SK-N-SH treated with all-trans-retinoic acid at 6 μM for 48 hours (cell line): Measurements from ENCODE around the gene KLK3.

Source experiments
- ARNTL ChIP-seq: fragments of 450-650 bp; formaldehyde crosslinking; IDR thresholded peaks from 2 replicates; pipeline ENCODE4 v1.5.0; 2020; ENCODE audit warnings: low read depth, mild to moderate bottlenecking, moderate library complexity, borderline replicate concordance
- CSDC2 ChIP-seq: fragments of 250-450 bp; sonication (Bioruptor Pico); IDR thresholded peaks from 2 replicates; pipeline ENCODE4 v1.5.0; 2020; ENCODE audit warnings: mild to moderate bottlenecking, moderate library complexity
- ESRRG ChIP-seq: fragments of 250-450 bp; sonication (Bioruptor Pico); IDR thresholded peaks from 2 replicates; pipeline ENCODE4 v1.6.1; 2021; ENCODE audit warnings: mild to moderate bottlenecking
- GLIS3 ChIP-seq: fragments of 250-450 bp; sonication (Bioruptor Pico); IDR thresholded peaks from 2 replicates; pipeline ENCODE4 v1.5.0; 2020; ENCODE audit warnings: mild to moderate bottlenecking, moderate library complexity
- ISL1 ChIP-seq: fragments of 250-450 bp; sonication (Bioruptor Pico); IDR thresholded peaks from 2 replicates; pipeline ENCODE4 v2.1.2; 2022; ENCODE audit warnings: mild to moderate bottlenecking, moderate library complexity
- PATZ1 ChIP-seq: fragments of 250-450 bp; sonication (Bioruptor Pico); IDR thresholded peaks from 2 replicates; pipeline ENCODE4 v1.8.0; 2020; ENCODE audit warnings: mild to moderate bottlenecking, moderate library complexity, borderline replicate concordance
- PPARA ChIP-seq: fragments of 250-450 bp; sonication (Bioruptor Pico); IDR thresholded peaks from 2 replicates; pipeline ENCODE4 v1.5.0; 2020; ENCODE audit warnings: mild to moderate bottlenecking, borderline replicate concordance
- TOX ChIP-seq: fragments of 250-450 bp; sonication (Bioruptor Pico); IDR thresholded peaks from 2 replicates; pipeline ENCODE4 v1.8.0; 2021; ENCODE audit warnings: mild to moderate bottlenecking, moderate library complexity, borderline replicate concordance
- ZC3H10 ChIP-seq: fragments of 250-450 bp; sonication (Bioruptor Pico); IDR thresholded peaks from 2 replicates; pipeline ENCODE4 v1.5.1; 2021; ENCODE audit warnings: mild to moderate bottlenecking, moderate library complexity
- ZFP30 ChIP-seq: fragments of 450-650 bp; formaldehyde crosslinking; IDR thresholded peaks from 2 replicates; pipeline ENCODE4 v1.5.0; 2022; ENCODE audit warnings: mild to moderate bottlenecking, moderate library complexity
- ZNF8 ChIP-seq: fragments of 450-650 bp; formaldehyde crosslinking; IDR thresholded peaks from 2 replicates; pipeline ENCODE4 v1.5.0; 2020; ENCODE audit warnings: mild to moderate bottlenecking, moderate library complexity
- TF ChIP-seq, protein P1 (sequence below): fragments of 250-450 bp; sonication (Bioruptor Pico); IDR thresholded peaks from 2 replicates; pipeline ENCODE4 v1.5.1; 2021; ENCODE audit warnings: mild to moderate bottlenecking, moderate library complexity
- TF ChIP-seq, protein P2 (sequence below): fragments of 250-450 bp; sonication (Bioruptor Pico); IDR thresholded peaks from 2 replicates; pipeline ENCODE4 v1.5.0; 2020; ENCODE audit warnings: mild to moderate bottlenecking, moderate library complexity
- TF ChIP-seq, protein P3 (sequence below): fragments of 250-450 bp; sonication (Bioruptor Pico); IDR thresholded peaks from 2 replicates; pipeline ENCODE4 v1.5.1; 2020; ENCODE audit warnings: low read depth, mild to moderate bottlenecking, moderate library complexity

DNA sequence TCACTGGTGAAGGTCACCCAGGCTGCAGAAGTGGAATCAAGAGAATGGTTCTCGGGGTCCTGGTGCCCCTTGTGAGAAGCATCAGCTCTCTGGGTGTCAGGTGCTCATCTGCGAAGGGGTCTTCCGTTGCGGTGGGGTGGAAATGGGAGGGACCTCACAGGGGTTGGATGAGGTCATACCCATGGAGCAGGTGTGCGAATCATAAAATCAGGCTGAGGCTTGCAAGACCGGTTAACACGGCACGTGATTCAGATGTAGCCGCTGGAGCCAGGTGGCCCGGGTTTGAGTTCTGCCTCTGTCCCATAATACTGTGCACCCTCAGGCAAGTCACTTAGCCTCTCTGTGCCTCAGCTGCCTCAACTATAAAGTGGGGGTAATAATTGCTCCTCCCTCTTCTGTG is 17.4 kb upstream of the KLK3 start:
- TF ChIP-seq, protein P1, sequence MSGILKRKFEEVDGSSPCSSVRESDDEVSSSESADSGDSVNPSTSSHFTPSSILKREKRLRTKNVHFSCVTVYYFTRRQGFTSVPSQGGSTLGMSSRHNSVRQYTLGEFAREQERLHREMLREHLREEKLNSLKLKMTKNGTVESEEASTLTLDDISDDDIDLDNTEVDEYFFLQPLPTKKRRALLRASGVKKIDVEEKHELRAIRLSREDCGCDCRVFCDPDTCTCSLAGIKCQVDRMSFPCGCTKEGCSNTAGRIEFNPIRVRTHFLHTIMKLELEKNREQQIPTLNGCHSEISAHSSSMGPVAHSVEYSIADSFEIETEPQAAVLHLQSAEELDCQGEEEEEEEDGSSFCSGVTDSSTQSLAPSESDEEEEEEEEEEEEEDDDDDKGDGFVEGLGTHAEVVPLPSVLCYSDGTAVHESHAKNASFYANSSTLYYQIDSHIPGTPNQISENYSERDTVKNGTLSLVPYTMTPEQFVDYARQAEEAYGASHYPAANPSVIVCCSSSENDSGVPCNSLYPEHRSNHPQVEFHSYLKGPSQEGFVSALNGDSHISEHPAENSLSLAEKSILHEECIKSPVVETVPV (CRISPR knock-in tag), result no peak
- no peak for TF ChIP-seq PPARA (CRISPR knock-in tag)
- TF ChIP-seq PATZ1, result no peak
- no peak for TF ChIP-seq GLIS3 (CRISPR knock-in tag)
- TF ChIP-seq, protein P2, sequence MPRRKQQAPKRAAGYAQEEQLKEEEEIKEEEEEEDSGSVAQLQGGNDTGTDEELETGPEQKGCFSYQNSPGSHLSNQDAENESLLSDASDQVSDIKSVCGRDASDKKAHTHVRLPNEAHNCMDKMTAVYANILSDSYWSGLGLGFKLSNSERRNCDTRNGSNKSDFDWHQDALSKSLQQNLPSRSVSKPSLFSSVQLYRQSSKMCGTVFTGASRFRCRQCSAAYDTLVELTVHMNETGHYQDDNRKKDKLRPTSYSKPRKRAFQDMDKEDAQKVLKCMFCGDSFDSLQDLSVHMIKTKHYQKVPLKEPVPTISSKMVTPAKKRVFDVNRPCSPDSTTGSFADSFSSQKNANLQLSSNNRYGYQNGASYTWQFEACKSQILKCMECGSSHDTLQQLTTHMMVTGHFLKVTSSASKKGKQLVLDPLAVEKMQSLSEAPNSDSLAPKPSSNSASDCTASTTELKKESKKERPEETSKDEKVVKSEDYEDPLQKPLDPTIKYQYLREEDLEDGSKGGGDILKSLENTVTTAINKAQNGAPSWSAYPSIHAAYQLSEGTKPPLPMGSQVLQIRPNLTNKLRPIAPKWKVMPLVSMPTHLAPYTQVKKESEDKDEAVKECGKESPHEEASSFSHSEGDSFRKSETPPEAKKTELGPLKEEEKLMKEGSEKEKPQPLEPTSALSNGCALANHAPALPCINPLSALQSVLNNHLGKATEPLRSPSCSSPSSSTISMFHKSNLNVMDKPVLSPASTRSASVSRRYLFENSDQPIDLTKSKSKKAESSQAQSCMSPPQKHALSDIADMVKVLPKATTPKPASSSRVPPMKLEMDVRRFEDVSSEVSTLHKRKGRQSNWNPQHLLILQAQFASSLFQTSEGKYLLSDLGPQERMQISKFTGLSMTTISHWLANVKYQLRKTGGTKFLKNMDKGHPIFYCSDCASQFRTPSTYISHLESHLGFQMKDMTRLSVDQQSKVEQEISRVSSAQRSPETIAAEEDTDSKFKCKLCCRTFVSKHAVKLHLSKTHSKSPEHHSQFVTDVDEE, result no peak
- no peak for TF ChIP-seq TOX
- TF ChIP-seq, protein P3, sequence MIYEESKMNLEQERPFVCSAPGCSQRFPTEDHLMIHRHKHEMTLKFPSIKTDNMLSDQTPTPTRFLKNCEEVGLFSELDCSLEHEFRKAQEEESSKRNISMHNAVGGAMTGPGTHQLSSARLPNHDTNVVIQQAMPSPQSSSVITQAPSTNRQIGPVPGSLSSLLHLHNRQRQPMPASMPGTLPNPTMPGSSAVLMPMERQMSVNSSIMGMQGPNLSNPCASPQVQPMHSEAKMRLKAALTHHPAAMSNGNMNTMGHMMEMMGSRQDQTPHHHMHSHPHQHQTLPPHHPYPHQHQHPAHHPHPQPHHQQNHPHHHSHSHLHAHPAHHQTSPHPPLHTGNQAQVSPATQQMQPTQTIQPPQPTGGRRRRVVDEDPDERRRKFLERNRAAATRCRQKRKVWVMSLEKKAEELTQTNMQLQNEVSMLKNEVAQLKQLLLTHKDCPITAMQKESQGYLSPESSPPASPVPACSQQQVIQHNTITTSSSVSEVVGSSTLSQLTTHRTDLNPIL (CRISPR knock-in tag), result no peak
- no peak for TF ChIP-seq ARNTL (CRISPR knock-in tag)
- no peak for TF ChIP-seq CSDC2 (CRISPR knock-in tag)
- TF ChIP-seq ZC3H10 (CRISPR knock-in tag), result no peak
- no peak for TF ChIP-seq ZNF8
- no peak for TF ChIP-seq ZFP30 (CRISPR knock-in tag)
- no peak for TF ChIP-seq ESRRG (CRISPR knock-in tag)
- no peak for TF ChIP-seq ISL1 (CRISPR knock-in tag)
